ENCODE data around the gene CDH4.

The CDH4 gene

DNA sequence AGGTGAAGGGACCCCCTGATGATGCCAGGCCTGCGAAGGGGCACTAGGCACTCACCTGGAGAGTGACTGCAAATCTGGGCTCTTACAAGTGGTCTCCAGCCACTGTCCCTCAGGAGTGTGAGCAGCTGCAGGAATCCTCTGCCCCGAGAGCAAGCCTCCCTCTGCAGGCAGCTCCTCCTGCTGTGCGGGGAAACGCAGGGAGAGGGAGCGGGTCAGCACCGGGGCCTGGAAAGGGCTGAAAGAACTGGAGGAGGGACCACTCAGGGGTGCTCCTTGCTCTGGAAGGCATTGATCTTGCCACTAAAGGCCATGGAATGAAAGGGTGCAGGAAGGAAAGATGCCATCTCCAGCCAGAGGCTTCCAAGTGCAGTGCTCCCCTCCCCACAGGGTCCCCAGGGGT lies 168.0 kb downstream of the CDH4 start:
- Histone ChIP-seq H3K4me3 (replicated peaks; ENCODE audit: insufficient read depth, low read length) (no peak overlapping the region), H3K27ac (replicated peaks) (no peak overlapping the region), H3K27me3 (ENCODE audit: insufficient read depth, poor library complexity, severe bottlenecking) (no peaks in the 10 kb centered on the region)
- DNase-seq (ENCODE audit: low read depth in 1 of 2, low spot score in 1 of 2), result no peak
- TF ChIP-seq SPI1 (IDR thresholded peaks at IDR 0.05; ENCODE audit: borderline replicate concordance, low read depth) (no peak), GABPA (IDR thresholded peaks at IDR 0.05; ENCODE audit: low read depth) (no peak), REST (IDR thresholded peaks at IDR 0.05; ENCODE audit: insufficient replicate concordance, low read depth) (no peak), POLR2AphosphoS5 (IDR thresholded peaks at IDR 0.05; ENCODE audit: low read depth) (no peak)
- TF ChIP-seq, protein P1, sequence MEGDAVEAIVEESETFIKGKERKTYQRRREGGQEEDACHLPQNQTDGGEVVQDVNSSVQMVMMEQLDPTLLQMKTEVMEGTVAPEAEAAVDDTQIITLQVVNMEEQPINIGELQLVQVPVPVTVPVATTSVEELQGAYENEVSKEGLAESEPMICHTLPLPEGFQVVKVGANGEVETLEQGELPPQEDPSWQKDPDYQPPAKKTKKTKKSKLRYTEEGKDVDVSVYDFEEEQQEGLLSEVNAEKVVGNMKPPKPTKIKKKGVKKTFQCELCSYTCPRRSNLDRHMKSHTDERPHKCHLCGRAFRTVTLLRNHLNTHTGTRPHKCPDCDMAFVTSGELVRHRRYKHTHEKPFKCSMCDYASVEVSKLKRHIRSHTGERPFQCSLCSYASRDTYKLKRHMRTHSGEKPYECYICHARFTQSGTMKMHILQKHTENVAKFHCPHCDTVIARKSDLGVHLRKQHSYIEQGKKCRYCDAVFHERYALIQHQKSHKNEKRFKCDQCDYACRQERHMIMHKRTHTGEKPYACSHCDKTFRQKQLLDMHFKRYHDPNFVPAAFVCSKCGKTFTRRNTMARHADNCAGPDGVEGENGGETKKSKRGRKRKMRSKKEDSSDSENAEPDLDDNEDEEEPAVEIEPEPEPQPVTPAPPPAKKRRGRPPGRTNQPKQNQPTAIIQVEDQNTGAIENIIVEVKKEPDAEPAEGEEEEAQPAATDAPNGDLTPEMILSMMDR (IDR thresholded peaks at IDR 0.05; ENCODE audit: insufficient read depth, low read length), result no peak

DNA sequence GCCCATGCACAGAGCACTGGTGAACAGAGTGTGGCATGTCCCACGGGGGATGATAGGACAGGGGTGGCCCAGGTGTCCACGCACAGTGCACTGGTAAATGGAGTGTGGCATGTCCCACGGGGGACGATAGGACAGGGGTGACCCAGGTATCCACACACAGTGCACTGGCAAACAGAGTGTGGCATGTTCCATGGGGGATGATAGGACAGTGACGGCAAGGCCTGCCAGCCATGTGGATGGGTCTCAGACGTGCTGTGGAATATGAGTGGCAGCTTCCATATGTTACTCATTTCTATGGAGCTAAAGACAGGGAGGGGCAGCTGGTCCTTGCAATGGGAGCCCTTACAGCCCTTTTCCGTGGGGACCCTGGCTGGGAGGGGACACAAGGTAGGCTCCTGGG lies 168.7 kb downstream of the CDH4 start:
- Histone ChIP-seq H3K27ac (replicated peaks) (no peak overlapping the region), H3K4me3 (replicated peaks; ENCODE audit: insufficient read depth, low read length) (no peak overlapping the region), H3K27me3 (ENCODE audit: insufficient read depth, poor library complexity, severe bottlenecking) (no peaks in the 10 kb centered on the region)
- no peak for TF ChIP-seq REST (IDR thresholded peaks at IDR 0.05; ENCODE audit: insufficient replicate concordance, low read depth)
- no peak for TF ChIP-seq SPI1 (IDR thresholded peaks at IDR 0.05; ENCODE audit: borderline replicate concordance, low read depth)
- TF ChIP-seq GABPA (IDR thresholded peaks at IDR 0.05; ENCODE audit: low read depth), result no peak
- no peak for TF ChIP-seq POLR2AphosphoS5 (IDR thresholded peaks at IDR 0.05; ENCODE audit: low read depth)
- TF ChIP-seq, protein P1 (IDR thresholded peaks at IDR 0.05; ENCODE audit: insufficient read depth, low read length), result no peak
- DNase-seq (ENCODE audit: low read depth in 1 of 2, low spot score in 1 of 2), result no peak

DNA sequence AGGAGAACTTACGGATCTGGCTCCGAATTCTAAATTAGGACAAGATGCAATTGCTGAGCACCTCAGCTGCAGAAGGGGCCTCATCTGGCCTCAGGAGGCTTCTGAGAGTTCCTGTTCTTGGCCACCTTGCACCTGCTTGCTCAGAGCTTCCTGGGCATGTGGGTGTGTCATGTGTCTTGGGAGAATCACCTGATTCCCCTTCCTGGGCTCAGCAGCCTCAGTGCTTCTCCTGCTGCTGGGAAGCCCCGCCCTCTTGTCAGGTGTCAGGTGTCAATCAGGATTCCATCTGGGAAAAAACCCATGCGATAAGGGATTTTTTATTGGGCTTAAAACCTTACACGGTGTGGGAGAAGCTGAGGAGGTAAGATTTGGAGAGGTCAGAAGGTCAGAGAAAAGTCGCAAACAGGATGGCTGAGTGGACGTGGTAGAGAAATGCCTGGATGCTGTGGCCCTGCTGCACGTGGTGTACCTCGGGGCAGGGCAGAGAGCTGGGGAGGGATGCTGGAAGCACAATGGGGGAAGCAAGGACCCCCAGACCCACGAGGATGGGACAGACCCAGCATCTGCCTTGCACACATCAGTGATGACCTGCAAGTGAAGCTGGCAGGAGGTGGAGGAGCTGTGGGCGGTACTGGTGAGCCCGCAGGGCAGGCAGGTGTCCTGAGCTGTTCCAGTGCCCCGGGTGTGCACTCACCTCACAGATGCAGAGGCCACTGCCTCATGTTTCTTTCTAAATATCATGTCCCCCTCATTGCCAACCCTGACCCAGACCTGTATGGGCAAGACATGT lies 170.8 kb downstream of the CDH4 start:
- DNase-seq (ENCODE audit: low read depth in 1 of 2, low spot score in 1 of 2), result no peak
- Histone ChIP-seq H3K4me3 (replicated peaks; ENCODE audit: insufficient read depth, low read length) (no peak overlapping the region), H3K27ac (replicated peaks) (no peak overlapping the region), H3K27me3 (ENCODE audit: insufficient read depth, poor library complexity, severe bottlenecking) (no peaks in the 10 kb centered on the region)
- TF ChIP-seq POLR2AphosphoS5 (IDR thresholded peaks at IDR 0.05; ENCODE audit: low read depth), result no peak

DNA sequence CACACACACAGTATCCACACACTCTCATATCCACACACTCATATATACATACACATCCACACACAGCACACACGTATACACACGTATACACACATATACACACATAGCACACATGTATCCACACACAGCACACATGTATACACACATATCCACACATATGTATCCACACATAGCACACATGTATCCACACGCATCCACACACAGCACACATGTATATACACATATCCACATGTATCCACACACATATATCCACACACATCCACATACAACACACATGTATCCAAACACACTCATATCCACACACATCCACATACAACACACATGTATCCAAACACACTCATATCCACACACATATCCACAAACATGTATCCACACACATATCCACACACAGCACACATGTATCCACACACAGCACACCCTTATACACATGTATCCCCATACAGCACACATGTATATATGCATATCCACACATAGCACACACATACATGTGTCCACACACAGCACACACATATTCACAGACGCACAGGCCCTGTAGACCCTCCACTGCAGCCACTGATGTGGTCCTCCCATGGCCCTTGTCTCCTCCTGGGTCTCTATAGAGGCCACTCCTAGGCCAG lies 172.1 kb downstream of the CDH4 start:
- H3K4me3 ChIP-seq (replicated peaks; ENCODE audit: insufficient read depth, low read length), result no peak overlapping the region
- no peaks in the 10 kb centered on the region for H3K27me3 ChIP-seq (ENCODE audit: insufficient read depth, poor library complexity, severe bottlenecking)
- DNase-seq (ENCODE audit: low read depth in 1 of 2, low spot score in 1 of 2), result no peak
- no peak for TF ChIP-seq REST (IDR thresholded peaks at IDR 0.05; ENCODE audit: insufficient replicate concordance, low read depth)
- H3K27ac ChIP-seq (replicated peaks), result no peak overlapping the region
